WTC11 (cell line): ENCODE results near the gene FSD2. TPM values are rescaled to one million over a fixed set of nuclear protein-coding genes. Genes with fewer than 3 reads are reported as not detected.

Experiments used
- ATAC-seq: fragments of 200-7000 bp; cut with Tn5 transposase; 2 replicates; pipeline ENCODE4 v1.10.0; 2021; ENCODE audit warnings: mild to moderate bottlenecking, moderate library complexity
- CTCF ChIA-PET: fragments of 300-600 bp; sonication (Branson Sonifier 250); formaldehyde crosslinking; loops from one replicate; lab custom pipeline; 2021; ENCODE audit warnings: antibody characterized with exemption; lab: Charles Lee
- POLR2A ChIA-PET: fragments of 350-600 bp; sonication (Branson Sonifier 250); formaldehyde crosslinking; loops from one replicate; lab custom pipeline; 2021; ENCODE audit warnings: antibody characterized with exemption; lab: Charles Lee
- DNase-seq: peaks from one replicate; pipeline ENCODE4 v3.0.0; 2021; ENCODE audit warnings: low spot score
- H3K27ac Mint-ChIP-seq: 2 replicates; pipeline ENCODE4 v1.8.0; 2021; ENCODE audit warnings: mixed read lengths
- H3K27me3 Mint-ChIP-seq: 2 replicates; pipeline ENCODE4 v1.8.0; 2021; ENCODE audit warnings: low read depth, mild to moderate bottlenecking, moderate library complexity, mixed read lengths
- H3K36me3 Mint-ChIP-seq: 2 replicates; pipeline ENCODE4 v1.8.0; 2021; ENCODE audit warnings: mixed read lengths
- H3K4me1 Mint-ChIP-seq: 2 replicates; pipeline ENCODE4 v1.8.0; 2022; ENCODE audit warnings: mixed read lengths
- H3K4me3 Mint-ChIP-seq: 2 replicates; pipeline ENCODE4 v1.8.0; 2021; ENCODE audit warnings: mild to moderate bottlenecking, moderate library complexity, mixed read lengths
- H3K9me3 Mint-ChIP-seq: 2 replicates; pipeline ENCODE4 v1.8.0; 2021; ENCODE audit warnings: mixed read lengths
- ATF1 ChIP-seq: sonication (generic); formaldehyde crosslinking; IDR thresholded peaks from 2 replicates; pipeline ENCODE4 v1.8.1; 2023; ENCODE audit warnings: mild to moderate bottlenecking, moderate library complexity, missing genetic modification reagents
- CREB1 ChIP-seq: sonication (generic); formaldehyde crosslinking; IDR thresholded peaks from 2 replicates; pipeline ENCODE4 v1.8.0; 2023; ENCODE audit warnings: mild to moderate bottlenecking, missing genetic modification reagents
- E2F4 ChIP-seq: sonication (generic); formaldehyde crosslinking; IDR thresholded peaks from 2 replicates; pipeline ENCODE4 v1.8.1; 2022; ENCODE audit warnings: low read depth, mild to moderate bottlenecking, moderate library complexity, missing genetic modification reagents, borderline replicate concordance
- EMX1 ChIP-seq: fragments of 250-450 bp; sonication (Bioruptor Pico); IDR thresholded peaks from 2 replicates; pipeline ENCODE4 v1.8.0; 2021; ENCODE audit warnings: mild to moderate bottlenecking
- ERG ChIP-seq: fragments of 250-450 bp; sonication (Bioruptor Pico); IDR thresholded peaks from 2 replicates; pipeline ENCODE4 v1.8.0; 2021; ENCODE audit warnings: mild to moderate bottlenecking
- ETV6 ChIP-seq: sonication (generic); formaldehyde crosslinking; IDR thresholded peaks from 2 replicates; pipeline ENCODE4 v1.8.1; 2022; ENCODE audit warnings: mild to moderate bottlenecking, missing genetic modification reagents
- FOXJ3 ChIP-seq: sonication (generic); formaldehyde crosslinking; IDR thresholded peaks from 2 replicates; pipeline ENCODE4 v1.9.0; 2021; ENCODE audit warnings: missing genetic modification reagents, mild to moderate bottlenecking, borderline replicate concordance
- GABPB1 ChIP-seq: sonication (generic); formaldehyde crosslinking; IDR thresholded peaks from 2 replicates; pipeline ENCODE4 v1.8.1; 2023; ENCODE audit warnings: mild to moderate bottlenecking, missing genetic modification reagents
- JUN ChIP-seq: sonication (generic); formaldehyde crosslinking; IDR thresholded peaks from 2 replicates; pipeline ENCODE4 v1.8.0; 2023; ENCODE audit warnings: mild to moderate bottlenecking, missing genetic modification reagents
- NR1H2 ChIP-seq: sonication (generic); formaldehyde crosslinking; IDR thresholded peaks from 2 replicates; pipeline ENCODE4 v1.9.0; 2021; ENCODE audit warnings: mild to moderate bottlenecking, moderate library complexity, missing genetic modification reagents
- NR3C1 ChIP-seq: sonication (generic); formaldehyde crosslinking; conservative IDR thresholded peaks from 2 replicates; pipeline ENCODE4 v1.8.1; 2023; ENCODE audit warnings: low read depth, mild to moderate bottlenecking, missing genetic modification reagents
- PREB ChIP-seq: sonication (generic); formaldehyde crosslinking; IDR thresholded peaks from 2 replicates; pipeline ENCODE4 v1.8.1; 2022; ENCODE audit warnings: mild to moderate bottlenecking, missing genetic modification reagents, moderate library complexity, borderline replicate concordance
- PRRX2 ChIP-seq: fragments of 250-450 bp; sonication (Bioruptor Pico); IDR thresholded peaks from 2 replicates; pipeline ENCODE4 v1.8.0; 2021; ENCODE audit warnings: mild to moderate bottlenecking
- TEAD1 ChIP-seq: sonication (generic); formaldehyde crosslinking; IDR thresholded peaks from 2 replicates; pipeline ENCODE4 v1.8.0; 2022; ENCODE audit warnings: mild to moderate bottlenecking, missing genetic modification reagents
- TEAD4 ChIP-seq: sonication (generic); formaldehyde crosslinking; IDR thresholded peaks from 2 replicates; pipeline ENCODE4 v1.8.0; 2022; ENCODE audit warnings: mild to moderate bottlenecking, missing genetic modification reagents
- USF2 ChIP-seq: sonication (generic); formaldehyde crosslinking; IDR thresholded peaks from 2 replicates; pipeline ENCODE4 v1.8.1; 2023; ENCODE audit warnings: mild to moderate bottlenecking, missing genetic modification reagents, moderate library complexity
- ZNF138 ChIP-seq: sonication (generic); formaldehyde crosslinking; conservative IDR thresholded peaks from 2 replicates; pipeline ENCODE4 v1.8.1; 2022; ENCODE audit warnings: mild to moderate bottlenecking, moderate library complexity, missing genetic modification reagents
- ZNF396 ChIP-seq: fragments of 250-450 bp; sonication (Bioruptor Pico); IDR thresholded peaks from 2 replicates; pipeline ENCODE4 v1.8.0; 2021; ENCODE audit warnings: mild to moderate bottlenecking, moderate library complexity, borderline replicate concordance
- ZNF423 ChIP-seq: fragments of 250-450 bp; sonication (Bioruptor Pico); IDR thresholded peaks from 2 replicates; pipeline ENCODE4 v2.1.2; 2022; ENCODE audit warnings: mild to moderate bottlenecking, moderate library complexity
- ZNF512 ChIP-seq: sonication (generic); formaldehyde crosslinking; IDR thresholded peaks from 2 replicates; pipeline ENCODE4 v1.8.1; 2022; ENCODE audit warnings: missing genetic modification reagents, borderline replicate concordance
- total RNA-seq: library from RNA; stranded (reverse); gene quantifications from 3 replicates; pipeline ENCODE4 v1.2.3, GENCODE V29; 2021
- TF ChIP-seq, protein P1 (sequence below): sonication (generic); formaldehyde crosslinking; conservative IDR thresholded peaks from 2 replicates; pipeline ENCODE4 v1.8.1; 2023; ENCODE audit warnings: mild to moderate bottlenecking, low read depth, missing genetic modification reagents, moderate library complexity
- TF ChIP-seq, protein P2 (sequence below): sonication (generic); formaldehyde crosslinking; IDR thresholded peaks from 2 replicates; pipeline ENCODE4 v1.8.0; 2023; ENCODE audit warnings: mild to moderate bottlenecking, missing genetic modification reagents
- TF ChIP-seq, protein P3 (sequence below): sonication (generic); formaldehyde crosslinking; IDR thresholded peaks from 2 replicates; pipeline ENCODE4 v1.8.1; 2023; ENCODE audit warnings: mild to moderate bottlenecking, missing genetic modification reagents

FSD2 gene
- total RNA-seq, 1 experiment from 2014 or later = not detected

- ChIA-PET POLR2A (no interaction called here), CTCF (interaction anchor here (4.3 kb wide), 1 partner anchor 14 kb away, joined by 13 read pairs; no protein-coding TSS in a partner anchor)
- H3K27ac Mint-ChIP-seq = no peak overlapping the region
- DNase-seq (no peak), ATAC-seq (no peak)
- H3K27me3 Mint-ChIP-seq = no peaks in the 10 kb centered on the region
- H3K4me1 Mint-ChIP-seq = no peaks in the 10 kb centered on the region
- no peak overlapping the region for H3K4me3 Mint-ChIP-seq
- H3K36me3 Mint-ChIP-seq = peaks cover 37% of the 10 kb centered on the region
- TF ChIP-seq E2F4 (CRISPR knock-in tag) (no peak), ERG (no peak), EMX1 (CRISPR knock-in tag) (no peak), ZNF512 (CRISPR knock-in tag) (no peak), ATF1 (CRISPR knock-in tag) (no peak), CREB1 (CRISPR knock-in tag) (no peak), ZNF138 (CRISPR knock-in tag) (no peak), TEAD4 (no peak), TEAD1 (CRISPR knock-in tag) (no peak), PREB (CRISPR knock-in tag) (no peak)
- H3K9me3 Mint-ChIP-seq = no peaks in the 10 kb centered on the region; the same call in 1 of the 2 replicates
These were observed 29.6 kb upstream of the FSD2 start for GRCh38 chr15:82835391-82835917.

DNA sequence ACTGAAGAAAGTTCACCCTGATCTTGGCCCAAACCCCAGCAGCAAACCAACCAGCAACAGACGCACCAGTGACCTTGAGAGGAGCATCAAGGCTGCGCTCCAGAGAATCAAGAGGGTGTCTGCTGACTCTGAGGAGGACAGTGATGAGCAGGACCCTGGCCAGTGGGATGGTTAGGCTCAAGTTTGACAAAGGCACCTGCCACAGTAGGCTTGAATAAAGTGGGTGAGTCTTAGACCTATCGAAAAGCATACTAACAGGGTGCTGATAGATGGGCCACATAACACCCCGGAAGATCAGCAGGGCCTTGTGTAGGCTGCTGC, 27.5 kb upstream of the FSD2 start:
- Mint-ChIP-seq H3K36me3 (peaks cover 38% of the 10 kb centered on the region), H3K9me3 (no peaks in the 10 kb centered on the region; the same call in 1 of the 2 replicates), H3K4me1 (no peaks in the 10 kb centered on the region), H3K4me3 (no peak overlapping the region), H3K27me3 (no peaks in the 10 kb centered on the region), H3K27ac (no peak overlapping the region)
- DNase-seq = no peak
- TF ChIP-seq, protein P1, sequence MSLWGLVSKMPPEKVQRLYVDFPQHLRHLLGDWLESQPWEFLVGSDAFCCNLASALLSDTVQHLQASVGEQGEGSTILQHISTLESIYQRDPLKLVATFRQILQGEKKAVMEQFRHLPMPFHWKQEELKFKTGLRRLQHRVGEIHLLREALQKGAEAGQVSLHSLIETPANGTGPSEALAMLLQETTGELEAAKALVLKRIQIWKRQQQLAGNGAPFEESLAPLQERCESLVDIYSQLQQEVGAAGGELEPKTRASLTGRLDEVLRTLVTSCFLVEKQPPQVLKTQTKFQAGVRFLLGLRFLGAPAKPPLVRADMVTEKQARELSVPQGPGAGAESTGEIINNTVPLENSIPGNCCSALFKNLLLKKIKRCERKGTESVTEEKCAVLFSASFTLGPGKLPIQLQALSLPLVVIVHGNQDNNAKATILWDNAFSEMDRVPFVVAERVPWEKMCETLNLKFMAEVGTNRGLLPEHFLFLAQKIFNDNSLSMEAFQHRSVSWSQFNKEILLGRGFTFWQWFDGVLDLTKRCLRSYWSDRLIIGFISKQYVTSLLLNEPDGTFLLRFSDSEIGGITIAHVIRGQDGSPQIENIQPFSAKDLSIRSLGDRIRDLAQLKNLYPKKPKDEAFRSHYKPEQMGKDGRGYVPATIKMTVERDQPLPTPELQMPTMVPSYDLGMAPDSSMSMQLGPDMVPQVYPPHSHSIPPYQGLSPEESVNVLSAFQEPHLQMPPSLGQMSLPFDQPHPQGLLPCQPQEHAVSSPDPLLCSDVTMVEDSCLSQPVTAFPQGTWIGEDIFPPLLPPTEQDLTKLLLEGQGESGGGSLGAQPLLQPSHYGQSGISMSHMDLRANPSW (CRISPR knock-in tag) = no peak
- TF ChIP-seq, protein P2, sequence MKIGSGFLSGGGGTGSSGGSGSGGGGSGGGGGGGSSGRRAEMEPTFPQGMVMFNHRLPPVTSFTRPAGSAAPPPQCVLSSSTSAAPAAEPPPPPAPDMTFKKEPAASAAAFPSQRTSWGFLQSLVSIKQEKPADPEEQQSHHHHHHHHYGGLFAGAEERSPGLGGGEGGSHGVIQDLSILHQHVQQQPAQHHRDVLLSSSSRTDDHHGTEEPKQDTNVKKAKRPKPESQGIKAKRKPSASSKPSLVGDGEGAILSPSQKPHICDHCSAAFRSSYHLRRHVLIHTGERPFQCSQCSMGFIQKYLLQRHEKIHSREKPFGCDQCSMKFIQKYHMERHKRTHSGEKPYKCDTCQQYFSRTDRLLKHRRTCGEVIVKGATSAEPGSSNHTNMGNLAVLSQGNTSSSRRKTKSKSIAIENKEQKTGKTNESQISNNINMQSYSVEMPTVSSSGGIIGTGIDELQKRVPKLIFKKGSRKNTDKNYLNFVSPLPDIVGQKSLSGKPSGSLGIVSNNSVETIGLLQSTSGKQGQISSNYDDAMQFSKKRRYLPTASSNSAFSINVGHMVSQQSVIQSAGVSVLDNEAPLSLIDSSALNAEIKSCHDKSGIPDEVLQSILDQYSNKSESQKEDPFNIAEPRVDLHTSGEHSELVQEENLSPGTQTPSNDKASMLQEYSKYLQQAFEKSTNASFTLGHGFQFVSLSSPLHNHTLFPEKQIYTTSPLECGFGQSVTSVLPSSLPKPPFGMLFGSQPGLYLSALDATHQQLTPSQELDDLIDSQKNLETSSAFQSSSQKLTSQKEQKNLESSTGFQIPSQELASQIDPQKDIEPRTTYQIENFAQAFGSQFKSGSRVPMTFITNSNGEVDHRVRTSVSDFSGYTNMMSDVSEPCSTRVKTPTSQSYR = no peak
- no peak for TF ChIP-seq GABPB1 (CRISPR knock-in tag)
- TF ChIP-seq ZNF423 (CRISPR knock-in tag) = no peak
- no peak for TF ChIP-seq NR1H2 (CRISPR knock-in tag)
- TF ChIP-seq ETV6 (CRISPR knock-in tag) = no peak
- TF ChIP-seq, protein P3, sequence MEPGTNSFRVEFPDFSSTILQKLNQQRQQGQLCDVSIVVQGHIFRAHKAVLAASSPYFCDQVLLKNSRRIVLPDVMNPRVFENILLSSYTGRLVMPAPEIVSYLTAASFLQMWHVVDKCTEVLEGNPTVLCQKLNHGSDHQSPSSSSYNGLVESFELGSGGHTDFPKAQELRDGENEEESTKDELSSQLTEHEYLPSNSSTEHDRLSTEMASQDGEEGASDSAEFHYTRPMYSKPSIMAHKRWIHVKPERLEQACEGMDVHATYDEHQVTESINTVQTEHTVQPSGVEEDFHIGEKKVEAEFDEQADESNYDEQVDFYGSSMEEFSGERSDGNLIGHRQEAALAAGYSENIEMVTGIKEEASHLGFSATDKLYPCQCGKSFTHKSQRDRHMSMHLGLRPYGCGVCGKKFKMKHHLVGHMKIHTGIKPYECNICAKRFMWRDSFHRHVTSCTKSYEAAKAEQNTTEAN = no peak
- no peak for TF ChIP-seq JUN (CRISPR knock-in tag)
- TF ChIP-seq NR3C1 (CRISPR knock-in tag) = no peak
- no peak for TF ChIP-seq FOXJ3
- TF ChIP-seq ZNF396 (CRISPR knock-in tag) = no peak
- no peak for TF ChIP-seq PRRX2
- TF ChIP-seq USF2 (CRISPR knock-in tag) = no peak
- ChIA-PET POLR2A (no interaction called here), CTCF (interaction anchor here (4.3 kb wide), 1 partner anchor 16 kb away, joined by 13 read pairs; no protein-coding TSS in a partner anchor)
- no peak for ATAC-seq
